Activated T-helper 1 cell treated with anti-CD3 and anti-CD28 coated beads, Interleukin-12 subunit alpha, Interleukin-12 subunit beta, Interleukin-2, Interleukin-4 antibody, amounts not matched to agents 30 ng/mL and 10 ng/mL and 1 ng/mL, durations not matched to agents 14 hours and 24 hours and 36 hours (primary cell): ENCODE measurements around the gene DNAJB9. TPM values are rescaled to one million over a fixed set of nuclear protein-coding genes. Genes with fewer than 3 reads are reported as not detected.
"Not testable (repeated sequence)": the region's sequence is repeated elsewhere in the genome, so short reads cannot be mapped to it uniquely, and the experiment has no call there.

Experiments used
- DNase-seq: peaks from one replicate; pipeline ENCODE4 v3.0.0; 2021; ENCODE audit warnings: low spot score
- H3K27ac Mint-ChIP-seq: one replicate; pipeline ENCODE4 v1.8.0; 2021; ENCODE audit warnings: mild to moderate bottlenecking, mixed read lengths
- H3K27me3 Mint-ChIP-seq: one replicate; pipeline ENCODE4 v1.8.0; 2022; ENCODE audit warnings: mild to moderate bottlenecking, moderate library complexity, mixed read lengths; ENCODE audit not compliant: insufficient read depth
- H3K36me3 Mint-ChIP-seq: one replicate; pipeline ENCODE4 v1.8.0; 2021; ENCODE audit warnings: low read depth, mixed read lengths
- H3K4me1 Mint-ChIP-seq: one replicate; pipeline ENCODE4 v1.8.0; 2021; ENCODE audit warnings: low read depth, mixed read lengths
- H3K4me3 Mint-ChIP-seq: one replicate; pipeline ENCODE4 v1.8.0; 2021; ENCODE audit warnings: mild to moderate bottlenecking, moderate library complexity, mixed read lengths
- H3K9me3 Mint-ChIP-seq: one replicate; pipeline ENCODE4 v1.8.0; 2021; ENCODE audit warnings: mixed read lengths
- intact Hi-C: fragments of 100-400 bp; cut with micrococcal nuclease; formaldehyde crosslinking; loops from one replicate; pipeline ENCODE4 v1.15.1; 2024
- total RNA-seq: library from RNA; stranded (reverse); gene quantifications from 2 replicates; pipeline ENCODE4 v1.2.3, GENCODE V29; 2022

Gene DNAJB9
- total RNA-seq, 1 donor from 2014 or later, result 20.0 TPM

DNA sequence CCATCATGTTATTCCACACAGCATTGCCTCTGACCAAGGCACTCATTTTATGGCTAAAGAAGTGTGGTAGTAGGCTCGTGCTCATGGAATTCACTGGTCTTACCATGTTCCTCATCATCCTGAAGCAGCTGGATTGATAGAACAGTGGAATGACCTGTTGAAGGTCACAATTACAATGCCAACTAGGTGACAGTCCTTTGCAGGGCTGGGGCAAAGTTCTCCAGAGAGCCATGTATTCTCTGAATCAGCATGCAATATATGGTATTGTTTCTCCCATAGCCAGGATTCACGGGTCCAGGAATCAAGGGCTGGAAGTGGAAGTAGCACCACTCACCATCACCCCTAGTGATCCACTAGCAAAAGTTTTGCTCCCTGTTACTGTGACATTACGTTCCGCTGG, 31.0 kb upstream of the DNAJB9 start:
- peaks cover 10% of the 10 kb centered on the region for H3K27me3 Mint-ChIP-seq
- H3K27ac Mint-ChIP-seq, intact Hi-C loops: not testable (repeated sequence)

GRCh38 chr7:108541478-108541877, 28.2 kb upstream of the DNAJB9 start:
- Mint-ChIP-seq H3K27me3 (peaks cover 11% of the 10 kb centered on the region), H3K36me3 (no peaks in the 10 kb centered on the region), H3K9me3 (no peaks in the 10 kb centered on the region), H3K4me1 (no peaks in the 10 kb centered on the region), H3K4me3 (no peak overlapping the region), H3K27ac (no peak overlapping the region)
- intact Hi-C loops, result no loop called here
- no peak for DNase-seq

More for the DNA sequence above, 31.0 kb upstream of the DNAJB9 start:
- DNase-seq, H3K36me3 Mint-ChIP-seq, H3K4me1 Mint-ChIP-seq, H3K4me3 Mint-ChIP-seq, H3K9me3 Mint-ChIP-seq: not testable (repeated sequence)

DNA sequence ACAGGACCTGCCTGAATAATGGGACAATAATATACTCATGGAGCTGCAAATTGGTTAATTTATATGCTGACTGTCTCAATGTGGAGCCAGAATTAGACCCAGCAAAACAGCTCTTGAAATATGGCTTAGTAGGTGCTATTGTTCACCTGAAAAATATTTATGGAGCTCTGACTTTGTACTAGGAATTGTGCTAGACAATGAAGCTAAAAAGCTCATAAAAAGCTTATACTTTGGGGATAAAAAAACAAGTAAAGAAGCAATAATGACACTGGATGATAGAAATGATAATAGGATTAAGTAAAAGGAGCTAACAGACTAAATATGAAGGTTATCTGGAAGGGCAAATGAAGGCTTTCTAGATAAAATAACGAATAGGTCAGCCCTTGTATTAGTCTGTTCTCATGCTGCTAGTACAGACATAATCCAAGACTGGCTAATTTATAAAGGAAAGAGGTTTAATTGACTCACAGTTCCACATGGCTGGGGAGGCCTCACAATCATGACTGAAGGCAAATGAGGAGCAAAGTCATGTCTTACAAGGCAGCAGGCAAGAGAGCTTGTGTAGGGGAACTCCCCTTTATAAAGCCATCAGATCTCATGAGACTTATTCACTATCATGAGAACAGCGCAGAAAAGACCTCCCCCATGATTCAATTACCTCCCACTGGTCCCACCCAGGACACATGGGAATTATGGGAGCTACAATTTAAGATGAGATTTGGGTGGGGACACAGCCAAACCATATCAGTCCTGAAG, 21.4 kb upstream of the DNAJB9 start:
- intact Hi-C loops, H3K36me3 Mint-ChIP-seq, DNase-seq, H3K4me3 Mint-ChIP-seq, H3K27ac Mint-ChIP-seq, H3K27me3 Mint-ChIP-seq, H3K4me1 Mint-ChIP-seq, H3K9me3 Mint-ChIP-seq: not testable (repeated sequence)

DNA sequence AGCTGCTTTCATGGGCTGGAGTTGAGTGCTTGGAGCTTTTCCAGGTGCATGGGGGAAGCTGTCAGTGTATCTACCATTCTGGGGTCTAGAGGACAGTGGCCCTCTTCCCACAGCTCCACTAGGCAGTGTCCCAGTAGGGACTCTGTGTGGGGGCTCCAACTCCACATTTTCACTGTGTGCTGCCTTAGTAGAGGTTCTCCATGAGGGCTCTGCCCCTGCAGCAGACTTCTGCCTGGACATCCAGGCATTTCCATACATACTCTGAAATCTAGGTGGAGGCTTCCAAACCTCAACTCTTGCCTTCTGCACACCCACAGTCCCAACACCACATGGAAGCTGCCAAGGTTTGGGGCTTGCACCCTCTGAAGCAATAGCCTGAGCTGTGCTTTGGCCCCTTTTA, 13.0 kb upstream of the DNAJB9 start:
- H3K27me3 Mint-ChIP-seq, H3K27ac Mint-ChIP-seq, intact Hi-C loops, H3K4me3 Mint-ChIP-seq, H3K4me1 Mint-ChIP-seq, DNase-seq: not testable (repeated sequence)
- Mint-ChIP-seq H3K36me3 (peaks cover 17% of the 10 kb centered on the region), H3K9me3 (peaks cover 23% of the 10 kb centered on the region)

GRCh38 chr7:108557191-108557590, 12.5 kb upstream of the DNAJB9 start:
- H3K36me3 Mint-ChIP-seq, result peaks cover 18% of the 10 kb centered on the region

GRCh38 chr7:108557617-108558016, 12.1 kb upstream of the DNAJB9 start:
- H3K27me3 Mint-ChIP-seq, result no peaks in the 10 kb centered on the region
- H3K4me3 Mint-ChIP-seq, result no peak overlapping the region
- peaks cover 23% of the 10 kb centered on the region for H3K9me3 Mint-ChIP-seq
- H3K36me3 Mint-ChIP-seq, result peaks cover 21% of the 10 kb centered on the region
- H3K4me1 Mint-ChIP-seq, result no peaks in the 10 kb centered on the region
- intact Hi-C loops, result no loop called here
- H3K27ac Mint-ChIP-seq, result no peak overlapping the region
- no peak for DNase-seq

More at GRCh38 chr7:108557191-108557590, 12.5 kb upstream of the DNAJB9 start:
- peaks cover 23% of the 10 kb centered on the region for H3K9me3 Mint-ChIP-seq
- intact Hi-C loops, result no loop called here
- no peaks in the 10 kb centered on the region for H3K27me3 Mint-ChIP-seq
- no peak for DNase-seq
- H3K4me3 Mint-ChIP-seq, result no peak overlapping the region
- peaks cover 4% of the 10 kb centered on the region for H3K4me1 Mint-ChIP-seq
- no peak overlapping the region for H3K27ac Mint-ChIP-seq

- H3K27ac Mint-ChIP-seq, result no peak overlapping the region
- H3K4me3 Mint-ChIP-seq, result no peak overlapping the region
- H3K9me3 Mint-ChIP-seq, result peaks cover 23% of the 10 kb centered on the region
- H3K36me3 Mint-ChIP-seq, result peaks cover 26% of the 10 kb centered on the region
- no peaks in the 10 kb centered on the region for H3K4me1 Mint-ChIP-seq
- DNase-seq, result no peak
- no peaks in the 10 kb centered on the region for H3K27me3 Mint-ChIP-seq
- intact Hi-C loops, result no loop called here
Observed at GRCh38 chr7:108559253-108559652, 10.4 kb upstream of the DNAJB9 start.

DNA sequence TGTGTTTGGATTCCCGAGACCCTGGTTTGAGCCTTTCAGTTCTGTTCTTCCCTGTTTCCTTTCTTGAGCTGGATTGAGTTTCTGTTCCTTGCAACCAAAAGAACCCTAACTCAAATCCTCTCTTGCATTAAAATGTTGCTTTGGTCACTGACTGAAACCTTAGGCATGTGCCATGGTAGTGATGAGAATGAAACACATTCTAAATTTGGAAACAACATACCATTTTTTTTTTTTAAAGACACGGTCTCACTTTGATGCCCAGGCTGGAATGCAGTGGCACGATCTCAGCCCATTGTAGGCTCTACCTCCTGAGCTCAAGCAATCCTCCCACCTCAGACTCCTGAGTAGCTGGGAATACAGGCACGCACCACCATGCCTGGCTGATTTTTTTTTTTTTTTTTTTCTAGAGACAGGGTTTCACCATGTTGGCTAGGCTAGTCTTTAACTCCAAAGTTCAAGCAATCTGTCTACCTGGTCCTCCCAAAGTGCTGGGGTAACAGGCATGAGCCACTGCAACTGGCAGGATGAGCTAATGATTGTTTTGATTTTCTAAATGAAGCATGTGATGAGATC, 8.5 kb upstream of the DNAJB9 start:
- Mint-ChIP-seq H3K27ac (no peak overlapping the region), H3K9me3 (peaks cover 19% of the 10 kb centered on the region), H3K4me1 (peaks cover 7% of the 10 kb centered on the region), H3K36me3 (peaks cover 37% of the 10 kb centered on the region), H3K4me3 (no peak overlapping the region), H3K27me3 (no peaks in the 10 kb centered on the region)
- intact Hi-C loops, result no loop called here
- DNase-seq, result no peak

GRCh38 chr7:108565987-108566386, 3.7 kb upstream of the DNAJB9 start:
- DNase-seq, result no peak
- H3K4me1 Mint-ChIP-seq, result peaks cover 36% of the 10 kb centered on the region
- no peak overlapping the region for H3K27ac Mint-ChIP-seq
- no peaks in the 10 kb centered on the region for H3K27me3 Mint-ChIP-seq
- intact Hi-C loops, result loop anchor here (5.0 kb wide), 2 partner anchors 109 to 1969 kb away; partner anchors contain the start of gene NRCAM
- no peak overlapping the region for H3K4me3 Mint-ChIP-seq
- H3K36me3 Mint-ChIP-seq, result peaks cover 32% of the 10 kb centered on the region
- no peaks in the 10 kb centered on the region for H3K9me3 Mint-ChIP-seq

DNA sequence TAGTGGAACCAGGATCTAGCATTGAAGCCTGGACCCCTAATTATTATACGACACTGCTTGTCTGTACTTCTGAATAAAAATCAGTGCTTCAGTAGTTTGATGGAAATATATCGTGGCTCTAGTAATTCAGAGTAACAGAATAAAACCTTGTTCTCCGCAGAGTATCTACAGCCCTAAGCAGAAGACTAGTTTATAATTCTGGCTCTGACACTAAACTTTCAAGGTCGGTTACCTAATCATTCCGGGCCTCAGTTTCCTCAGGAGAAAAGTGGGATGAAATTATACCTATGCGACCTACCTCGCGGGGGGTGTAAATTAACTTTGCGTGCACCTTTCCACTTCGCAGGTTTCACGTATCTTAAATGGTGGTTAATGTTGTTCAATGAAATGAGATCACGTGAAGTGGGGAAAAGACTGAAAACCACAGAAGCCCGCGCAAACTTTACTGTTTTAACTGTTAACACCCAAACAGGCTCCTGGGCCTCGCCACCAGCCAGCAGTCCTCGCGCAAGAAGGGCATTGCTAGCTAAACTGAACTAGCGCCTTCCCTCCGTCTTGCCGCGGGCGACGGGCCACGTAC, 783 bp upstream of the DNAJB9 start:
- no peak for DNase-seq
- peak overlapping the region; percentile 95 for H3K4me3 Mint-ChIP-seq
- H3K4me1 Mint-ChIP-seq, result peaks cover 59% of the 10 kb centered on the region
- intact Hi-C loops, result loop anchor here (1.0 to 5.0 kb wide), 5 partner anchors 43 to 1972 kb away; partner anchors contain the start of genes NRCAM and PNPLA8
- no peaks in the 10 kb centered on the region for H3K27me3 Mint-ChIP-seq
- H3K36me3 Mint-ChIP-seq, result peaks cover 35% of the 10 kb centered on the region
- peak overlapping the region; percentile 96 for H3K27ac Mint-ChIP-seq
- H3K9me3 Mint-ChIP-seq, result no peaks in the 10 kb centered on the region

GRCh38 chr7:108570146-108570755, 577 bp downstream of the DNAJB9 start:
- intact Hi-C loops, result loop anchor here (5.0 to 10.0 kb wide), 2 partner anchors 755 to 1008 kb away; partner anchors contain the start of genes COG5 and DUS4L
- peak overlapping the region; percentile 95 for H3K4me3 Mint-ChIP-seq
- peak overlapping the region; percentile 96 for H3K27ac Mint-ChIP-seq
- no peaks in the 10 kb centered on the region for H3K27me3 Mint-ChIP-seq
- DNase-seq, result peak; percentile 32
- H3K4me1 Mint-ChIP-seq, result peaks cover 62% of the 10 kb centered on the region
- H3K36me3 Mint-ChIP-seq, result peaks cover 31% of the 10 kb centered on the region
- no peaks in the 10 kb centered on the region for H3K9me3 Mint-ChIP-seq

DNA sequence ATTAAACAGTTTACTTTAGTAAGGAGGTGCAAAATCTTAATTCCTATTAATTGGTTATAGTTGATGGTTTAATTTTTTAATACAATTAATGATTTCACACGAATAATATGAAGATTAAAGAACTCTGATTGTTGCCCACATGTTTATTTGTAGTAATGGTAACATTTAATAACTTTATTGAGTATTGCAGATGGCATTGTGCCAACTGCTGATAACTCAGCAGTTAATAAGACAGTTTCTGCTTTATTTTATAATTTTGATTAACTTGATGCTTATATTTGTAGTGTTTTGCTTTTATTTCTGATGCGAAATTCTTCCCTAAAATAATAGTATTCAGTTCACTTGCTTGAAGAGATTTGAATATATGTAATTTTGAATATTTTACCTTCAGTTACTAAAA, 2.8 kb downstream of the DNAJB9 start:
- H3K27ac Mint-ChIP-seq, result no peak overlapping the region
- no peak overlapping the region for H3K4me3 Mint-ChIP-seq
- intact Hi-C loops, result loop anchor here (5.0 to 10.0 kb wide), 2 partner anchors 758 to 1010 kb away; partner anchors contain the start of genes COG5 and DUS4L
- H3K9me3 Mint-ChIP-seq, result no peaks in the 10 kb centered on the region
- peaks cover 48% of the 10 kb centered on the region for H3K4me1 Mint-ChIP-seq
- H3K27me3 Mint-ChIP-seq, result no peaks in the 10 kb centered on the region
- H3K36me3 Mint-ChIP-seq, result peaks cover 38% of the 10 kb centered on the region
- DNase-seq, result no peak
